ENCODE measurements around the gene MBD3L2B. TPM values are rescaled to one million over a fixed set of nuclear protein-coding genes. Genes with fewer than 3 reads are reported as not detected.

Gene MBD3L2B
- total RNA-seq, 1 donor from 2014 or later: not detected

DNA sequence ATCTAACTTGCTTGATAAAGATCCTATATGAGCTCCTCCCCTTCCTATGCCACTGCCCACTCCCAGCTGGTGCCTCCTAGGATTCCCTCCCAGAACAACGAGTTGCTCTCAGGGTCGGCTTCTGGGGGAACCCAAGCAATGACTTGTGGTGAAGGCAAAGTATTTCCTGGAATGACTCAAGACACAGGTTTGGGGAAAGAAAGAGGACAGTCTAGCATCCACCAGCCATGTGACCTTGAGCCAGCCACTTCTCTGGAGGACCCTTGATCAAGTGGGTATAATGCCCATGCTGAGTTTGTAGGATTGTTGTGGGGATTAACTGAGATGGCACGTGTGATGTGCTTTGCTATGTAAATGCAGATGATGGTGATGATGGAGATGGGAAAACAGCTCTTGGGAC, 33.0 kb downstream of the MBD3L2B start:
- CTCF ChIA-PET: no interaction called here
- H3K4me1 Mint-ChIP-seq: no peaks in the 10 kb centered on the region
- intact Hi-C loops (cut with micrococcal nuclease): no loop called here

DNA sequence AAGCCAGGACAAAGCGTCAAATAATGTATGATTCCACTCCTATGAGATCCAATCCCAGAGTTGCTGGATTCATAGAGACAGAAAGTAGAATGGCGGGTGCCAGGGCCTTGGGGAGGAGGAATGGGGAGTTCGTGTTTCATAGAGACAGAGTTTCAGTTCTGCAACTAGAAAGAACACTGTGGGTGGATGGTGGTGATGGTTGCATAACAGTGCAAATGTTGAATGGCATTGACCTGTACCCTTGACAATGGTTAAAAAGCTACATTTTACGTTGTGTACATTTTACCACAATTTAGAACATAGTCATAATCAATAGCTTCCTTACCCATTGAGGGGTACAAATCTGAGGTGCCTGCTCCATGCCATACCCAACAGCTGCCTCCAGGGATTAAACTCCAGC, 33.4 kb downstream of the MBD3L2B start:
- TF ChIP-seq, protein P1, sequence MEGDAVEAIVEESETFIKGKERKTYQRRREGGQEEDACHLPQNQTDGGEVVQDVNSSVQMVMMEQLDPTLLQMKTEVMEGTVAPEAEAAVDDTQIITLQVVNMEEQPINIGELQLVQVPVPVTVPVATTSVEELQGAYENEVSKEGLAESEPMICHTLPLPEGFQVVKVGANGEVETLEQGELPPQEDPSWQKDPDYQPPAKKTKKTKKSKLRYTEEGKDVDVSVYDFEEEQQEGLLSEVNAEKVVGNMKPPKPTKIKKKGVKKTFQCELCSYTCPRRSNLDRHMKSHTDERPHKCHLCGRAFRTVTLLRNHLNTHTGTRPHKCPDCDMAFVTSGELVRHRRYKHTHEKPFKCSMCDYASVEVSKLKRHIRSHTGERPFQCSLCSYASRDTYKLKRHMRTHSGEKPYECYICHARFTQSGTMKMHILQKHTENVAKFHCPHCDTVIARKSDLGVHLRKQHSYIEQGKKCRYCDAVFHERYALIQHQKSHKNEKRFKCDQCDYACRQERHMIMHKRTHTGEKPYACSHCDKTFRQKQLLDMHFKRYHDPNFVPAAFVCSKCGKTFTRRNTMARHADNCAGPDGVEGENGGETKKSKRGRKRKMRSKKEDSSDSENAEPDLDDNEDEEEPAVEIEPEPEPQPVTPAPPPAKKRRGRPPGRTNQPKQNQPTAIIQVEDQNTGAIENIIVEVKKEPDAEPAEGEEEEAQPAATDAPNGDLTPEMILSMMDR (IDR thresholded peaks at IDR 0.05): no peak
- Mint-ChIP-seq H3K9me3 (peaks cover 14% of the 10 kb centered on the region), H3K4me1 (no peaks in the 10 kb centered on the region), H3K27me3 (peaks cover 2% of the 10 kb centered on the region), H3K4me3 (no peak overlapping the region), H3K27ac (no peak overlapping the region), H3K36me3 (ENCODE audit: low read depth) (peaks cover 4% of the 10 kb centered on the region)
- ChIA-PET POLR2A (no interaction called here), CTCF (no interaction called here)
- DNase-seq (no peak), ATAC-seq (ENCODE audit: low read depth) (no peak)
- intact Hi-C loops (cut with micrococcal nuclease): no loop called here

More for the DNA sequence above, 33.0 kb downstream of the MBD3L2B start:
- H3K4me3 Mint-ChIP-seq: no peak overlapping the region
- peaks cover 11% of the 10 kb centered on the region for H3K9me3 Mint-ChIP-seq
- TF ChIP-seq, protein P1 (IDR thresholded peaks at IDR 0.05): no peak
- POLR2A ChIA-PET: no interaction called here
- H3K27me3 Mint-ChIP-seq: peaks cover 2% of the 10 kb centered on the region
- DNase-seq: no peak
- peaks cover 4% of the 10 kb centered on the region for H3K36me3 Mint-ChIP-seq (ENCODE audit: low read depth)
- no peak for ATAC-seq (ENCODE audit: low read depth)
- H3K27ac Mint-ChIP-seq: no peak overlapping the region

GRCh38 chr19:6983448-6983847, 37.8 kb downstream of the MBD3L2B start:
- peaks cover 4% of the 10 kb centered on the region for H3K36me3 Mint-ChIP-seq (ENCODE audit: low read depth)
- peaks cover 14% of the 10 kb centered on the region for H3K9me3 Mint-ChIP-seq
- ATAC-seq (ENCODE audit: low read depth): no peak
- intact Hi-C loops (cut with micrococcal nuclease): no loop called here
- no peak overlapping the region for H3K4me3 Mint-ChIP-seq
- TF ChIP-seq, protein P1 (IDR thresholded peaks at IDR 0.05): no peak
- CTCF ChIA-PET: no interaction called here
- no peak for DNase-seq
- POLR2A ChIA-PET: no interaction called here
- no peak overlapping the region for H3K27ac Mint-ChIP-seq
- H3K4me1 Mint-ChIP-seq: no peaks in the 10 kb centered on the region
- peaks cover 5% of the 10 kb centered on the region for H3K27me3 Mint-ChIP-seq

DNA sequence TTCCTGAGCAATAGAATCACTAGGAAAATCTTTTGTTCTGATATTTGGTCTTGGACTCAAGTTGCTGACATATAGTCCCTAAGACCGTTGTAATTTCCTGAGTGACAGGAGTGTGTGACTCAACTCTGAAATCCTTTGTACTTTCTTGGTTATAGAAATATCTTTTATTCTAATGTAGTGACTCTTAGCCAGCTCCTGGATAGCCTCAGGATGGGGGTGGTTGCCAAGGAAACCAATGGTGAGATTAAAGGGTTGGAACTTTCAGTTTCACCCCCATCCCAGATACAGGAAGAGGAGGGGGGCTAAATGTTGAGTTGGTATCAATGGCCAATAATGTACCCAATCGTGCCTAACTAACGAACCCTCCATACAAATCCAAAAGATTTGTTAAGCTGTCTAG, 41.8 kb downstream of the MBD3L2B start:
- H3K27ac Mint-ChIP-seq: no peak overlapping the region
- ChIA-PET POLR2A (no interaction called here), CTCF (no interaction called here)
- H3K4me3 Mint-ChIP-seq: no peak overlapping the region
- no peaks in the 10 kb centered on the region for H3K4me1 Mint-ChIP-seq
- intact Hi-C loops (cut with micrococcal nuclease): no loop called here
- ATAC-seq (ENCODE audit: low read depth) (no peak), DNase-seq (no peak)
- TF ChIP-seq, protein P1 (IDR thresholded peaks at IDR 0.05): no peak
- peaks cover 8% of the 10 kb centered on the region for H3K27me3 Mint-ChIP-seq
- no peaks in the 10 kb centered on the region for H3K36me3 Mint-ChIP-seq (ENCODE audit: low read depth)
- peaks cover 14% of the 10 kb centered on the region for H3K9me3 Mint-ChIP-seq

DNA sequence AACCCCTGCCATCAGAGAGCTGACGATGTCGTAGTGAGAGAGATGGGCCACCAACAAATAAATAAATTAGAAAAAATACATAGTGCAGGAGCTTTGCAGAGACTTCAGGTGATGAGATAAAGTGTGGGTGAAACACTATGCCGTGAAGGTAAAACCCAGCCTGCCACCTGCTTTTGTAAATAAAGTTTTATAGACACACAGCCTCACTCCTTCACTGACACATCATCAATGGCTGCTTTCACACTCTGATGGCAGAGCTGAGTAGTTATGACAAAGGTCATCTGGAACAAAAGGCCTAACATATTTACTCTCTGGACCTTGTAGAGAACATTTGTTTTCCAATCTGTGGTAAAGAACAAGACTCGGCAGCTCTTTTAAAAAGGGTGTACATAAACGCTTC, 45.0 kb downstream of the MBD3L2B start:
- no peak overlapping the region for H3K4me3 Mint-ChIP-seq
- no peak for ATAC-seq (ENCODE audit: low read depth)
- POLR2A ChIA-PET: no interaction called here
- peaks cover 8% of the 10 kb centered on the region for H3K9me3 Mint-ChIP-seq
- peaks cover 12% of the 10 kb centered on the region for H3K27me3 Mint-ChIP-seq
- no peaks in the 10 kb centered on the region for H3K36me3 Mint-ChIP-seq (ENCODE audit: low read depth)
- no peaks in the 10 kb centered on the region for H3K4me1 Mint-ChIP-seq
- intact Hi-C loops (cut with micrococcal nuclease): no loop called here
- TF ChIP-seq, protein P1 (IDR thresholded peaks at IDR 0.05): no peak
- no peak for DNase-seq
- CTCF ChIA-PET: no interaction called here
- H3K27ac Mint-ChIP-seq: no peak overlapping the region
